ENCODE data around the gene TECTB. TPM values are rescaled to one million over a fixed set of nuclear protein-coding genes. Genes with fewer than 3 reads are reported as not detected.

Gene TECTB
- total and polyA plus RNA-seq, 11 donors: not detected

- Histone ChIP-seq H3K27me3 (no peaks in the 10 kb centered on the region), H3K36me3 (no peaks in the 10 kb centered on the region), H3K9me3 (peaks cover 0 to 17% (median 3%) of the 10 kb centered on the region in 12 donors), H3K4me1 (no peaks in the 10 kb centered on the region), H3K4me3 (no peak overlapping the region), H3K27ac (no peak overlapping the region)
- TF ChIP-seq POLR2A (IDR thresholded peaks at IDR 0.05) (no peak), CTCF (IDR thresholded peaks at IDR 0.05) (no peak)
- no peak for DNase-seq
- intact Hi-C loops (cut with DNase I): no loop called here
- no peak for ATAC-seq
- 80 to 85% (median 82%) methylated on average over 6 of the region's 6 CpGs for WGBS, 4 donors
These were observed 39.5 kb upstream of the TECTB start for GRCh38 chr10:112243713-112244112.

DNA sequence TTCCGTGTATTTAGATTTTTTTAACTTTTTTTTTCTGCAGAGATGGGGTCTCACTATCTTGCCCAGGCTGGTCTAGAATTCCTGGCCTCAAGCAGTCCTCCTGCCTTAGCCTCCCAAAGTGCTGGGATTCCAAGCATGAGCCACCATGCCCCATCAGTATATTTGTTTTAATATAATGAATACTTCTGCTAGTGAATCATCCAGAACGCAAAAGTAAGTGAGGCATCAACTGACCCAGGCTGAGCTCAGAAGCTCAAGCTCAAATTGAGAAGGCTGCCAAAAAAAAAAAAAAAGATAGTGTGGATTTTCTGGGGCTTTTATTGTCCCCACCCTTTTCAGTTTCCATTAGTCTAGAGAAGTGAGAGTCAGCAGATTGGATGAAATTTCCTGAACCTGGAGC, 39.0 kb upstream of the TECTB start:
- TF ChIP-seq CTCF (IDR thresholded peaks at IDR 0.05) (no peak), POLR2A (IDR thresholded peaks at IDR 0.05) (no peak)
- H3K4me3 ChIP-seq: no peak overlapping the region
- H3K27ac ChIP-seq: no peak overlapping the region
- DNase-seq (no peak), ATAC-seq (no peak)
- no peaks in the 10 kb centered on the region for H3K27me3 ChIP-seq
- peaks cover 0 to 19% (median 5%) of the 10 kb centered on the region in 12 donors for H3K9me3 ChIP-seq
- H3K4me1 ChIP-seq: no peaks in the 10 kb centered on the region
- intact Hi-C loops (cut with DNase I): no loop called here
- H3K36me3 ChIP-seq: no peaks in the 10 kb centered on the region
- WGBS, 4 donors: 89 to 94% (median 93%) methylated on average over 2 of the region's 2 CpGs

- no peaks in the 10 kb centered on the region for H3K36me3 ChIP-seq
- peaks cover 0 to 21% (median 10%) of the 10 kb centered on the region in 12 donors for H3K9me3 ChIP-seq
- DNase-seq (no peak), ATAC-seq (peak in 2 of 4 donors; percentile 39 to 45)
- H3K4me1 ChIP-seq: no peaks in the 10 kb centered on the region
- H3K27me3 ChIP-seq: no peaks in the 10 kb centered on the region
- WGBS, 4 donors: 30 to 64% (median 42%) methylated on average over 2 of the region's 2 CpGs
- TF ChIP-seq CTCF (IDR thresholded peaks at IDR 0.05) (no peak), POLR2A (IDR thresholded peaks at IDR 0.05) (no peak)
- no peak overlapping the region for H3K27ac ChIP-seq
- no peak overlapping the region for H3K4me3 ChIP-seq
- intact Hi-C loops (cut with DNase I): no loop called here
These were observed 35.4 kb upstream of the TECTB start for GRCh38 chr10:112247791-112248190.

DNA sequence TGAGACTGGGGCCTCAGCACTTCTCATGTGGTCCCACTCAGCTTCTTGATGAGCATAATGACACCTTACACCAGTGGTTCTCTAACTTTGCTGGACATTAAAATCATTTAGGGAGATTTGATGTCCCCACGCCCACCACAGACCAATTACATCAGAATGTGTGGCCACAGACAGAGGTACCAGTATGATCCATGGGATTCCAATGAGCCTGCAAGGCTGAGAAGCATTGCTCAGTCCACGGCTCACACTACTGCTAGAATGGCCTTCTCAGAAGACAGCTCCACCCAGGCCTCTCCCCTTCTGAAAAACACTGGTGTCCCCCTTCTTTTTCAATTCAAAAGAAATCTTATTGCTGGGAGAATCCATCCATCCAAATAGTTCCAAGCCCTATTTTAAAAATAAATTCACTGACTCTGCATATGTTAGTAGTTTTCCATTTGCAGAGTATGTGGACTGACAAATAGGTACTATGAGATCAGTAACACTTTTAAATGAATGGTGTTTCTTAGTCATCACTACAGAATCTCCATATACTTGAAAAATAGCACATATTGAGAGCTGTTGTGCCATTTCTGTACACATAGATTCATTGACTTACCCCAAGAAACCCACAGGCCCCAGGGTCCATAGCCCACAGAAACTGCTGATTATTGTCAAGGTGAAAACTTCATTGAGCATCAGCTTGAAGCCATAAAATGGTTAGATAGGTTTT, 34.5 kb upstream of the TECTB start:
- ATAC-seq (no peak), DNase-seq (no peak)
- H3K4me3 ChIP-seq: no peak overlapping the region
- no peaks in the 10 kb centered on the region for H3K27me3 ChIP-seq
- intact Hi-C loops (cut with DNase I): no loop called here
- WGBS, 4 donors: 72 to 83% (median 80%) methylated on average over 2 of the region's 2 CpGs
- H3K9me3 ChIP-seq: peaks cover 0 to 21% (median 10%) of the 10 kb centered on the region in 12 donors
- H3K27ac ChIP-seq: no peak overlapping the region
- TF ChIP-seq POLR2A (IDR thresholded peaks at IDR 0.05) (no peak), CTCF (IDR thresholded peaks at IDR 0.05) (no peak)
- H3K4me1 ChIP-seq: no peaks in the 10 kb centered on the region
- no peaks in the 10 kb centered on the region for H3K36me3 ChIP-seq

Measured in heart left ventricle (tissue), 16 donors.